GM19438 (cell line): ENCODE data around the gene LGALS7.
"Not testable (repeated sequence)": the region's sequence is repeated elsewhere in the genome, so short reads cannot be mapped to it uniquely, and the experiment has no call there.

ENCODE experiments used
- ATAC-seq: cut with Tn5 transposase; IDR thresholded peaks from one replicate; pipeline ENCODE4 v1.9.1; 2021; ENCODE audit warnings: low read depth; ENCODE audit not compliant: unreplicated experiment

Gene LGALS7

DNA sequence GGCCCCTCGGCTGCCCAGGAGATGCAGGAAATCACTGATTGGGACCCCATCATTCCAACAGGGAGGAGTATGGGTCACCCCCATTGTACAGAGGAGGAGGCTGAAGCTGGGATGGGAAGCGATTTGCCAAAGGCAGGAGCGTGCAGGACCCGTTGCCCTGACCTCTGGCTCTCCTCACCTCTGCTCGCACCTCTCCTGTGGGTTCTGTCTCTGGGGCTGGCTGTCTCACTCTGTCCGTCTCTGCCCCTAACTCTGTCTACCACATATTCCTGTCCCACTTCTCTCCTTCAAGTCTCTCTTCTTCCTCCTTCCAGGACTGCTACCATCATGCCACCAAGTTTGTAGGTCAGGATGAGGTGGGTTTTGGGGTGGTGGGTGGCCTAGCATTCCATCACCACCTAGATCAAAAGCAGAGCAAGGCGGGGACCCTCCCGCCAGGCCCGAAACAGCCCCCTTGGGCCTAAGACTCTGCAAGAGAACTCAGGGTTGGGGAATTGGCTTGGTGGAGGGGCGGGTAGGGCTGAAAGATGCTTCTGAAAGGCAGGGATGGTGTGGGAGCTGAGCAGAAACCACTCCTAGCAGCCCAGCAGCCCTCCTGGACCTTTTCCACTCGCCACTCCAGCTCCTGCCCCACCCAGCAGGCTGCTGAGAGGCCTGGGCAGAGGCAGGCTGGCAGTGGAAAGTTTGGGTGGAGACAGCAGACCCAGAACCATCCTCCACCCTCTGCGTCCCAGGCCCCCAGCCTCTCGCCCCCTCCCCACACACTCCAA lies 1.0 kb upstream of the LGALS7 start:
- no peak for ATAC-seq

DNA sequence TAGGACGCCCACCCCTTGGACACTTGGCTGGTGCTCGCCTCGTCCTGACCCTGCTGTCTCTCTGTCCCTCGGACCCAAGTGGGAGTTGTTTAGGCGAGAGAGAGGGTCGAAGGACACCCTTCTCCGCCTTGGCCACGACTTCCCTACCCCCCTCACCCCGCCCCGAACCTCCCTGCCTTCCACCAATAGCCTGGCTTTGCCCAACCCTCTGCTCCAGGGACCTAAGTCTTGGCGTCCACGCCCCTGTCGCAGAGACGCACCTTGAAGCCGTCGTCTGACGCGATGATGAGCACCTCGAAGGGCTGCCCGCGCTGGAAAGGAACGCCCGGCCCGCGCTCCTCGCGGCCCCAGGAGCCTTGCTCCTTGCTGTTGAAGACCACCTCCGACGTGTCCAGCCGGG lies 1.7 kb downstream of the LGALS7 start:
- ATAC-seq: not testable (repeated sequence)

DNA sequence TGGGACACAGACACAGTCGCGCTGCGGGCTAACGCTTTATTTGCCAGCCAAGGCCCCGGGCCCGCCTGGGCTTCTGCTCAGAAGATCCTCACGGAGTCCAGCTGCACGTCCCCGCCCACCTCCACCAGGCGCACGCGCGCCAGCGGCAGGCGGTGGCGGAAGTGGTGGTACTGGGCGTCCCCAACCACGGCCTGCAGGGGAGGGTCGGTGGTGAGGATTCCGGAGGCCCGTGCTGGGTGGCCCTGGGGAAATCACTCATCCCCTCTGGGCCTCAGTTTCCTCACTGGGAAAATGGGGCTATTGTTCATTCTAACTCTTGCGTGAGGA lies 2.4 kb downstream of the LGALS7 start:
- ATAC-seq: not testable (repeated sequence)

DNA sequence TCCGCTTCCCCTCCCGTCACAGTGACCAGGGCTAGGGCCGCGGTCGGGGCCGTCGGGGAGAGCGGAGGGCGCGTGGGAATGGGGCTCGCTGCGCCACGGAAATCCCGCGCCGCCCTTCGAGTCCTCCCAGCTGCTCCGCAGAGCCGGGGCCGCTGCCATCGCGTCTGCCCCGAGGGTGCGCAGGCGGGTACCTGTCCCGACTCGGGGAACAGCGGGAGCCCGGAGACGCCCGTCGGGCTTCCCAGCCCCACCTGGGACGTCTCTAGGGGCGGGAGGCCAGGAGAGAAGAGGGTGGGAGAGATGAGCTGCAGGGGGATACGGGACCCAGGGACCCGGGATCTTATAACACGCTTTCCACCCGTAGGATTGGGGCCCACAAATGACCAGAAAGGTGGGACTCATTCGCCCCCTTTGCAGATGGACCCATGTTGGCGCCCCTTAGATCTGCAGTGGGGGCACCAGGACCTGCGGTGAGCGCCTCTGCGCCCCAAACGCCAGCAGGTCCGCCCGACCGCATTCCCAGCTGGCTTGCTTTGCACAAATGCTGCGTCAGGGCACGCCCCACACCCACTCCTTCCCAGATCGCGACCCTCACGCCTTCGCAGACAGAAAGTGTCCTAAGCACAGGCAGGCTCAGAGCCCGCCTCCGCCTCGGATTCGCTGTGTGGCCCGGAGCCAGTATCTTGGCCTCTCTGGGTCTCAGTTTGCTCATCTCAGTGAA lies 2.9 kb downstream of the LGALS7 start:
- not testable (repeated sequence) for ATAC-seq

DNA sequence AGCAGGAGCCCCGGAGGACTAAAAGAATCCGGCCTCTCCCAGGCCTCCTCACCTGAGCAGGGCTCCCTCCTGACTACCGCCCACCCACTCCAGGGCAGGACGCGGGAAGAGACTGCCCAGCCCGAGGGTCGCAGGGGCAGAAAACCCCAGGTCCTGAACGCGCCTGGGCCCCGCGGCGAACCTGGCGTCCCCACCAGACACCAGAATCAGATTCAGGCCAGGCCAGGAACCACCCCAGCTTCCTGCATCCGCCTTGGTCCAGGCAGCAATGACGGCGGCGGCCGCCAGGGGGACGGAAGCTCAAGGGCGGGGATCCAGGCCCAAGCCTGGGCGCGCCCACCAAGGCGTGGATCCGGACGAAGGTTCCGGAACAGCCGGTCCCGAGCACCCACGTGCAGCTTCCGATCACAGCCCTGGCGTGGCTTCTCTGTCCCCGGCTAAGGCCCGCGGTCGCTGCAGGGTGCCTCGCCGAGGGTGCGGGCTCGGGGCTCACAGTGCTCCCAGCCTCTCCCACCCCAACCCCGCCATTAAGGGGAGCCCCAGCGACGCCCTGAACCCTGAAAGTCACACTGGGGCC lies 3.6 kb downstream of the LGALS7 start:
- peak; percentile 67 for ATAC-seq

DNA sequence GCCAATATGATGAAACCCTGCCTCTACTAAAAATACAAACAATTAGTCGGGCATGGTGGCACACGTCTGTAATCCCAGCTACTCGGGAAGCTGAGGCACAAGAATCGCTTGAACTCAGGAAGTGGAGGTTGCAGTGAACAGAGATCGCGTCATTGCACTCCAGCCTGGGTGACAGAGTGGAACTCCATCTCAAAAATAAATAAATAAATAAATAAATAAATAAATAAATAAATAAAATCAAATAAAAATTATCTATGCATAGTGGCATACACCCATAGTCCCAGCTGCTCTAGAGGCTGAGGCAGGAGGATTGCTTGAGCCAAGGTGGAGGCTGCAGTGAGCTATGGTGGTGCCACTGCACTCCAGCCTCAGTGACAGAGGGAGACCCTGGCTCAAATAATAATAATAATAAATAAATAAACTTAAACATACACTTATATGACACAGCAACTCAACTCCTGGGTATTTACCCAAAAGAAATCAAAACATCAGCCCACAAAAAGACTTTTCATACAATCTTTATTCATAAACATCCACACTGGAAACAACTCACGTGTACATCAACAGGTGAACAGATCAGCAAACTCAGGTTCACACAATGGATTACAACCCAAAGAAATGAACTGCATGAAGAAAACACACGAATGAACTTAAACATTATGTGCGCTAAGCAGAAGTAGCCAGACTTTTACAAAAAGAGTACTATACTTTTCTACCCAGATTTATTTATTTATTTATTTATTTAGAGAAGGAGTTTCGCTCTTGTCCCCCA lies 6.9 kb downstream of the LGALS7 start:
- no peak for ATAC-seq

DNA sequence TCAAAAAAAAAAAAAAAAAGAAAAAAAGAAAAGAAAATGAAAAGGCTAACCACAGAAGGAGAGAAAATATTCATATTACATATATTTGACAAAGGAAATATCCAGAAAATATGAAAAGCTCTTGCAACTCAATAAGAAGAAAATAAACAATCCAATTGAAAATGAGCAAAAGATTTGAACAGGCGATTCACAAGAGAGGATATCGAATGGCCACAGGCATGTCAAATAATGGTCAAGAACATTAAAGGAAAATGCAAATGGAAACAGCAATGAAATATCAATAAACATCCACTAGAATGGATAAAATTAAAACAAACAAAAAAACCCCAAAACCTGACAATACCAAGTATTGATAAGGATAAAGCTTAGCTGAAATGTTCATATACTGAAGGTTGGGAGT lies 8.1 kb downstream of the LGALS7 start:
- no peak for ATAC-seq

DNA sequence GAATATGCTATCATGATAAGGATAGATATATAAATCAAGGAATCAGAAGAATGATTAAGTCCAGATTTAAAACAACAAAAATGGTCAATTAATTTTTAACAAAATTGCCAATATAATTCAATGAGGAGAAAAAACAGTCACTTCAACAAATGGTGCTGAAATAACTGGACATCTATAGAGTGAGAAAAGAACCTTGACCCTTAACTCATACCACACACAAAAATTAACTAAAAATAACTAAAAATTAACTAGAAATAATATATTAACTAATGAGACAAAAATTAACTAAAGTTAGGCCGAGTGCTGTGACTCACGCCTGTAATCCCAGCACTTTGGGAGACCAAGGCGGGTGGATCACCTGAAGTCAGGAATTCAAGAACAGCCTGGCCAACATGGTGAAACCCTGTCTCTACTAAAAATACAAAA lies 9.5 kb downstream of the LGALS7 start:
- no peak for ATAC-seq

DNA sequence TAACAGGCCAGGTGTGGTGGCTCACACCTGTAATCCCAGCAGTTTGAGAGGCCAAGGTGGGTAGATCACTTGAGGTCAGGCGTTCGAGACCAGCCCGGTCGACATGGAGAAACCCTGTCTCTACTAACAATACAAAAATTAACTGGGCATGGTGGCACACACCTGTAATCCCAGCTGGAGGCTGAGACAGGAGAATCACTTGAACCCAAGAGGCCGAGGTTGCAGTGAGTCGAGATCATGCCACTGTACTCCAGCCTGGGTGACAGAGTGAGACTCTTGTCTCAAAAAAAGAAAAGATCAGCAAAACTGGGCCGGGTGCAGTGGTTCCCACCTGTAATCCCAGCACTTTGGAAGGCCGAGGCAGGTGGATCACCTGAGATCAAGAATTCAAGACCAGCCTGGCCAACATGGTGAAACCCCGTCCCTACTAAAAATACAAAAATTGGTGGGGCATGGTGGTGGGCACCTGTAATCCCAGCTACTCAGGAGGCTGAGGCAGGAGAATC lies 11.4 kb downstream of the LGALS7 start:
- not testable (repeated sequence) for ATAC-seq

DNA sequence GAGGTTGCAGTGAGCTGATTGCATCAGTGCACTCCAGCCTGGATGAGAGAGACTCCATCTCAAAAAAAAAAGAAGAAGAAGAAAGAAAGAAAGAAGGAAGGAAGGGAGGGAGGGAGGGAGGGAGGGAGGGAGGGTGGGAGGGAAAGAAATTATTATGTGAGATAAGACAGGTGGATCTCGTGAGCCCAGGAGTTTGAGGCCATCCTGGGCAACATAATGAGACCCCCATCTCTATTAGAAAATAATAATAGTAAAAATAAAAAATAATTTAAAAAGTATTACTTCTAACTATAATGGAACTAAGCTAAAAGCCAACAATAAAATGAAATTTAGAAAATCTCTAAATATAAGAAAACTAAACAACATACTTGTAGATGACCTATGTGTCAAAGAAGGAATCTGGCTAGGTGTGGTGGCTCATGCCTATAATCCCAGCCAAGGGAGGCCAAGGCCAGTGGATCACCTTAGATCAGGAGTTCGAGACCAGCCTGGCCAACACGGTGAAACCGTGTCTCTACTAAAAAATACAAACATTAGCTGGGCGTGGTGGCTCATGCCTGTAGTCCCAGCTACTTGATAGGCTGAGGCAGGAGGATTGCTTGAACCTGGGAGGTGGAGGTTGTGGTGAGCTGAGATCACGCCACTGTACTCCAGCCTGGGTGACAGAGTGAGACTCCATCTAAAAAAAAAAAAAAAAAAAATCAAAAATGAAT lies 12.4 kb downstream of the LGALS7 start:
- not testable (repeated sequence) for ATAC-seq

DNA sequence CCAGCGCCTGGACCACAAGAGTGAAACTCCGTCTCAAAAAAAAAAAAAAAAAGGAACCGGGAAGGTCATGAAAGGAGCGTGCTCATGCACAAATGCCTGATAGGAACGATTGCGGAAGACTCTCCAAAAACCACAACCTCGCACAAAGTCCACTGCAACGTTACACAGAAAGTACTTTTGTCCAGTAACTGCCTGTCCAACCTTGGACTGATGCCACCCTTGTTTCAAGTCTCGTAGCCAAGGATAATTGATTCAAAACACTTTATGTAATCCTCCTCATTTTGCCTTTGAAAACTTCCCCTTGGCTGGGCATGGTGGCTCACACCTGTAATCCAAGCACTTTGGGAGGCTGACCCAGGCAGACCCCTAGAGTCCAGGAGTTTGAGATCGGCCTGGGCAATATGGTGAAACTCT lies 13.7 kb downstream of the LGALS7 start:
- ATAC-seq: no peak

DNA sequence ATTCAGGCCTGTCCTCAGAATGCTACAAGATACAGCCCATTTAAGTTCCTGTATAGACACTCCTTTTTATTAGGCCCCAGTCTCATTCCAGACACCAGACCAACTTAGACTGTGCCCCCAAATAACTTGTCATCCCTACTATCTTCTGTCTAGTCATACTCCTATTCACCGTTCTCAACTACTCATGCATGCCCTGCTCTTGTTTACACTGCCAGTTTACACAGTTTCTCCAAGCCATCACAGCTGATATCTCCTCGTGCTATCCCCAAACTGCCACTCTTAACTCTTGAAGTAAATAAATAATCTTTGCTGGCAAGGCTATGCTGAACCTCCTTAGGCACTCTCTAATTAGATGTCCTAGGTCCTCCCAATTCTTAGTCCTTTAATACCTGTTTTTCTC lies 19.1 kb downstream of the LGALS7 start:
- ATAC-seq: not testable (repeated sequence)

DNA sequence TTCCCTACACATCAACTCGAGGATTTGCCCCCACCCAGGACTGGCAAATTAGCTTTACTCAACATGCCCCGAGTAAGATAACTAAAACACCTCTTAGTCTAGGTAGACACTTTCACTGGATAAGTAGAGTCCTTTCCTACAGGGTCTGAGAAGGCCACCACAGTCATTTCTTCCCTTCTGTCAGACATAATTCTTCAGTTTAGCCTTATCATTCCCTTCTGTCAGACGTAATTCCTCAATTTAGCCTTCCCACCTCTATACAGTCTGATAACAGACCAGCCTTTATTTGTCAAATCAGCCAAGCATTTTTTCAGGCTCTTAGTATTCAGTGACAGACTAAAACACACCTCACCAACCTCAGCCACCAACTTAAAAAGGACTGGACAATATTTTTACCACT lies 19.5 kb downstream of the LGALS7 start:
- not testable (repeated sequence) for ATAC-seq

DNA sequence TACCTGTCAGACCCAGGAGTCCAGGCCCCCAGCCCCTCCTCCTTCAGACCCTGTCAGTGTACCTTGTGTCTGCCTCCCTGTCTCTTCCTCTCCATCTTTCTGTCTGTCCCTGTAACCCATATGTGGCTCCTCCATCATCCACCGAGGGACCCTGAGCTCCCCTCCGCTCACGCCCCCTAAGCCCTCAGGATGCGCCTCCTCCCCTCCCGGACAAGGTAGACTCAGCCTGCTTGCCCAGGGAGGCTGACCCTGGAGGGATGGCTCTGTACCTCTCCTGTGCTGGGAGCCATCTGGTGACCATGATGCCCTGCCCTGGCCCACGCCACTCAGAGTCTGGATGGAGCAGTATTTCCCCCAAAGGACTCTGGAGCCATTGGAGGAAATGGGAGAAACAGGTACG lies 28.0 kb downstream of the LGALS7 start:
- ATAC-seq: no peak

DNA sequence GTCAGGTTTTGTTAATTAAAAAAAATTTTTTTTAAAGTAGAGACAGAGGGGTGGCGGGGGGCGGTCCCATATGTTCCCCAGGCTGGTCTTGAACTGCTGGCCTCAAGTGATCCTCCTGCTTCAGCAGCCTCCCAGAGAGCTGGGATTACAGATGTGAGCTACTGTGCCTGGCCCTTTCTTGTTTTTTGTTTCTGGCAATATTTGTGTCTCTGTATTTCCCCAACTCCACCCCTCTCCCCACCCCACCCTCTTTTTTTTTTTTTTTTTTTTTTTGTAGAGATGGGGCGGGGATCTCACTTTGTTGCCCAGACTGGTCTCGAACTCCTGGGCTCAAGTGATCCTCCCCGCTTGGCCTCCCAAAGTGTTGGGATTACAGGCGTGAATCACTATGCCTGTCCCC lies 28.4 kb downstream of the LGALS7 start:
- no peak for ATAC-seq

DNA sequence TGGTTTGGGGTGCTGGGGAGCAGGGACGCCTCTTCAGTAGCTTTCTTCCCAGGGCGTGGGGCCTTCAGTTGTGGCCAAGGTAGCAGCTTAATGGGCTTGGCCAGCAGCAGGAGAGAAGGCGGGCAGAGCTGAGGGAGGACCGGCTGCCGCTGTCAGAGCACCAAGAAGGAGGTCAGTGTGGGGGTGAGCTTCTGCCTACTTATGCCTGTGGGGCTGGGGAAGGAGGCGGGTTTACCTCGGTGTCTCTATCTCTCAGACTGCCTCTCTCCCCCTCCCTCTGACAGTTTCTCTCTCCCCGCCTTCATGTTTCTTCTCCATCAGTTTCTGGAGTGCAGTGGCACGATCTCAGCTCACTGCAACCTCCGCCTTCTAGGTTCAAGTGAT lies 29.0 kb downstream of the LGALS7 start, which contains the start of gene CAPN12:
Gene CAPN12 (minus strand): TSS at position 177 of the 384 bp plus-strand sequence. CDS start 309 bp downstream, outside the sequence.
- ATAC-seq: no peak

DNA sequence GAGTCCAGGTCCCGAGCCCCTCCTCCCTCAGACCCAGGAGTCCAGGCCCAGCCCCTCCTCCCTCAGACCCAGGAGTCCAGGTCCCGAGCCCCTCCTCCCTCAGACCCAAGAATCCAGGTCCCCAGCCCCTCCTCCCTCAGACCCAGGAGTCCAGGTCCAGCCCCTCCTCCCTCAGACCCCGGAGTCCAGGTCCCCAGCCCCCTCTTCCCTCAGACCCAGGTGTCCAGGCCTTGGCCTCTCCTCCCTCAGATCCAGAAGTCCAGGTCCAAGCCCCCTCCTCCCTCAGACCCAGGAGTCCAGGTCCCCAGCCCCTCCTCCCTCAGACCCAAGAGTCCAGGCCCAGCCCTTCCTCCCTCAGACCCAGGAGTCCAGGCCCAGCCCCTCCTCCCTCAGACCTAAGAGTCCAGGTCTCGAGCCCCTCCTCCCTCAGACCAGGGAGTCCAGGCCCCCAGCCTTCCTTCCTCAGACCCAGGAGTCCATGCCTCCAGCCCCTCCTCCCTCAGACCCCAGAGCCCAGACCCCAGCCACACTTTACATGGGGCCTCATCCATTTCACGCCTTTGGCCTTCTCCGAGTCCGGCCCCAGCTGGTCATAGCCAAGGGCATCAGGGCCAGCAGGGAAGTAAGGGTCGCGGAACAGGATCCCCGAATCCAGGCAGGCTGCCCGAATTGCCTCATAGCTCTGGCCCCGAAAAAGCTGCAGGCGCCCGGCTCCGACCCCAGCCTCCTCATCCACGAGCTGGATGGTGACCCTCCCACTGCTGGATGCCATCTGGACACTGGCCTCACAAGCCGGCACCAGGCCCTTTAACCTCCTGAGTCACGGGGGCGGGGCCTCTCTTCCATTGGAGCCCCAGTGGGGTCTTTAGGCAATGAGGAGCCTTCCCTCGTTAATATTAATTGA lies 29.7 kb downstream of the LGALS7 start:
- no peak for ATAC-seq

DNA sequence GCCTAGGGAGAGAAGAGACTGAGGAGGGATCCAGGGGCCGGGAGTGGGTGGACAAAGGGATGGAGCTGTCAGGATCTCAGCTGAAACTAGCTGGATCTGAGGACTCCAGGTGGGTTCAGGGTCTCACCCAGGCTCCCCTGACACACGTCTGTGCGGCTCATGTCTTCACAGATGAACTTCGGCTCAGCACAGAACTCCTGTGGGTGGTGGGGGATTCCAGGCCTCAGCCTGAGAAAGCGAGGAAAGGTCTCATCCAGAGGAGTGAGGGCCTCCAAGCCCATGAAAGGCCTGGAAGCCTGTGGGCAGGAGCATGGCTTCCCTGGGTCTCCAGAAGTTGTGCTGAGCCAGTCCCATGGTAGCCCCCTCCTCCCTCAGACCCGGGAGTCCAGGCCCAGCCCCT lies 30.4 kb downstream of the LGALS7 start:
- no peak for ATAC-seq

DNA sequence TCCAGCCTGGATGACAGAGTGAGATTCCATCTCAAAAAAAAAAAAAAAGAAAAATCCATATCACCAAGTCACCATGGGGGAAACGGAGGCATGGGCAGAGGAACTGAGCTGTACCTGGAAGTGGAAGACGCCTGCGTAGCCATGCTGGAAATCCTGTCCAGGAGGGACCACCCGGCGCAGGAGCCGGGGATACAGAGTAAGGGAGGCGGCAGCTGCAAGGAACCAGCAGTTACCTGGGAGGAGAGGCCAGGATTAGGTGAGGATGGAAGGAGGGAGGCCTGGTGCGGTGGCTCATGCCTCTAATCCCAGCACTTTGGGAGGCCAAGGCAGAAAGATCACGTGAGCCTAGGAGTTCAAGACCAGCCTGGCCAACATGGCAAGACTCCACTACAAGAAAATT lies 31.0 kb downstream of the LGALS7 start:
- no peak for ATAC-seq
